ENCODE results near the gene RASD2. TPM values are rescaled to one million over a fixed set of nuclear protein-coding genes. Genes with fewer than 3 reads are reported as not detected.

RASD2 gene
- total and polyA plus RNA-seq, 2 donors (not counting 1 experiment from before 2014, with no cell fraction given): 0.07 TPM; not detected in 1

DNA sequence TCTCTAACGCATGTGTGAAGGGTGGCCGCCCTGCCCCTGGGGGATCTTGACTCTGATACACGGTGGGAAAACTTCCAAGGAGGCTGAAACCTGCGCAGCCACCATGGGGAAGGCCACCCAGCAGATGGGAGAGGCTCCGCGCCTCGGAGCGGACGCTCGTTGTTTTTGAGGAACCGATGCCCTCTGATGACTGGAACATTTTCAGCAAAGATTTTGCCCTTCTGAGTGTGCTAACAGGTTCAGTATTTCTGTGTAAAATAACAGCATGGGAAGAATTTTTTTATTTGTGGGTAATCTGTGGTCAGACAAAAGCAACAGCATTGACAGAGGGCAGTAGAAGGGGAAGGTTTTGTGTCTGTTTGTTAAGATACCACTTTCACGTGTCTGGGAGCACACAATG, 59.8 kb downstream of the RASD2 start:
- no peak for ATAC-seq (ENCODE audit: low read depth)
- Histone ChIP-seq H3K79me2 (ENCODE audit: control insufficient read depth, insufficient read depth, low read length) (no peaks in the 10 kb centered on the region), H3K4me3 (ENCODE audit: control extremely low read depth in 1 of 5, extremely low read depth in 1 of 5, insufficient read depth in 1 of 5, low read depth in 2 of 5, low read length in 4 of 5) (no peak overlapping the region), H3K9me3 (ENCODE audit: control extremely low read depth in 1 of 3, control insufficient read depth in 2 of 3, insufficient read depth in 1 of 3, low read length in 2 of 3) (peaks cover 0 to 3% (median 0%) of the 10 kb centered on the region in 3 donors), H3K4me1 (ENCODE audit: control insufficient read depth in 2 of 2, insufficient read depth in 2 of 2, low read length in 2 of 2) (no peaks in the 10 kb centered on the region), H3K4me2 (replicated peaks; ENCODE audit: low read depth, low read length, poor library complexity, severe bottlenecking) (no peak overlapping the region), H3K36me3 (replicated peaks in 1 of 2; ENCODE audit: control extremely low read depth in 1 of 2, control insufficient read depth in 1 of 2, extremely low read depth in 1 of 2, insufficient read depth in 2 of 2, low read length in 1 of 2) (no peaks in the 10 kb centered on the region), H2AFZ (ENCODE audit: insufficient read depth, low read depth, low read length, poor library complexity, severe bottlenecking) (no peak overlapping the region), H4K20me1 (ENCODE audit: control insufficient read depth, insufficient read depth, low read length, poor library complexity, severe bottlenecking) (no peaks in the 10 kb centered on the region), H3K27ac (ENCODE audit: low read length in 2 of 2) (no peak overlapping the region), H3K9ac (ENCODE audit: low read length) (no peak overlapping the region), H3K27me3 (replicated peaks in 1 of 4; ENCODE audit: control extremely low read depth in 1 of 4, control insufficient read depth in 3 of 4, insufficient read depth in 4 of 4, low read length in 3 of 4) (no peaks in the 10 kb centered on the region)
- Mint-ChIP-seq H3K27me3 (peaks cover 19% of the 10 kb centered on the region), H3K4me1 (no peaks in the 10 kb centered on the region), H3K4me3 (no peak overlapping the region), H3K9me3 (ENCODE audit: insufficient read depth) (no peaks in the 10 kb centered on the region), H3K27ac (no peak overlapping the region)
- intact Hi-C loops (cut with micrococcal nuclease): no loop called here
- CTCF ChIA-PET: no interaction called here
- POLR2A ChIA-PET: no interaction called here
- TF ChIP-seq, protein P1, sequence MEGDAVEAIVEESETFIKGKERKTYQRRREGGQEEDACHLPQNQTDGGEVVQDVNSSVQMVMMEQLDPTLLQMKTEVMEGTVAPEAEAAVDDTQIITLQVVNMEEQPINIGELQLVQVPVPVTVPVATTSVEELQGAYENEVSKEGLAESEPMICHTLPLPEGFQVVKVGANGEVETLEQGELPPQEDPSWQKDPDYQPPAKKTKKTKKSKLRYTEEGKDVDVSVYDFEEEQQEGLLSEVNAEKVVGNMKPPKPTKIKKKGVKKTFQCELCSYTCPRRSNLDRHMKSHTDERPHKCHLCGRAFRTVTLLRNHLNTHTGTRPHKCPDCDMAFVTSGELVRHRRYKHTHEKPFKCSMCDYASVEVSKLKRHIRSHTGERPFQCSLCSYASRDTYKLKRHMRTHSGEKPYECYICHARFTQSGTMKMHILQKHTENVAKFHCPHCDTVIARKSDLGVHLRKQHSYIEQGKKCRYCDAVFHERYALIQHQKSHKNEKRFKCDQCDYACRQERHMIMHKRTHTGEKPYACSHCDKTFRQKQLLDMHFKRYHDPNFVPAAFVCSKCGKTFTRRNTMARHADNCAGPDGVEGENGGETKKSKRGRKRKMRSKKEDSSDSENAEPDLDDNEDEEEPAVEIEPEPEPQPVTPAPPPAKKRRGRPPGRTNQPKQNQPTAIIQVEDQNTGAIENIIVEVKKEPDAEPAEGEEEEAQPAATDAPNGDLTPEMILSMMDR (IDR thresholded peaks at IDR 0.05): no peak
- TF ChIP-seq EZH2 (IDR thresholded peaks at IDR 0.05; ENCODE audit: borderline replicate concordance, insufficient read depth, low read depth, low read length, poor library complexity, severe bottlenecking): no peak
- WGBS (ENCODE audit: insufficient coverage): 60% methylated on average over 11 of the region's 12 CpGs
- no peak for DNase-seq

DNA sequence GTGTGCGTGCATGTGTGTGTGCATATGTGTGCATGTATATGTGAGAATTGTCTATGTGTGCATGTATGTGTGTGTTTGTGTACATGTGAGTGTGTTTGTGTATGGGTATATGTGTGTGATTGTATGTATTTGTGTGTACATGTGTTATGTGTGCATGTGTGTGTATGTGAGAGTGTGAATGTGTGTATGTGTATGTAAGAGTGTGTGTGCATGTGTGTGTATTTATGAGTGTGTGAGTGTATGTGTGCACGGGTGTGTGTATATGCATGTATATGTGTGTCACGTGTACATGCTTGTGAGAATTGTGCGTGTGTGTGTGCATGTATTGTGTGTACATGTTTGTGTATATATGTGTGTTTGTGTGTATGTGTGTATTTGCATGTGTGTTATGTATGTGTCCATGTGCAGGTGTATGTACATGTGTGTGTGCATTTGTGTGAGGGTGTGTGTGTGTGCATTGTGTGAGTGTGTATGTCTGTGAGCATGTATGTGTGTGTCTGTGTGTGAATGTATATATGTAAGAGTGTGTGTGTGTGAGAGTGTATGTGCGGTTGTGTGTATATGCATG, 60.5 kb downstream of the RASD2 start:
- ATAC-seq (ENCODE audit: low read depth) (no peak), DNase-seq (no peak)
- ChIA-PET CTCF (no interaction called here), POLR2A (no interaction called here)
- no peak overlapping the region for H3K9ac ChIP-seq (ENCODE audit: low read length)
- H3K4me3 ChIP-seq (ENCODE audit: control extremely low read depth in 1 of 5, extremely low read depth in 1 of 5, insufficient read depth in 1 of 5, low read depth in 2 of 5, low read length in 4 of 5): no peak overlapping the region
- no peak for TF ChIP-seq EZH2 (IDR thresholded peaks at IDR 0.05; ENCODE audit: borderline replicate concordance, insufficient read depth, low read depth, low read length, poor library complexity, severe bottlenecking)
- TF ChIP-seq, protein P1 (IDR thresholded peaks at IDR 0.05): no peak
- no peaks in the 10 kb centered on the region for H3K79me2 ChIP-seq (ENCODE audit: control insufficient read depth, insufficient read depth, low read length)
- H3K36me3 ChIP-seq (replicated peaks in 1 of 2; ENCODE audit: control extremely low read depth in 1 of 2, control insufficient read depth in 1 of 2, extremely low read depth in 1 of 2, insufficient read depth in 2 of 2, low read length in 1 of 2): no peaks in the 10 kb centered on the region
- H3K27ac Mint-ChIP-seq: no peak overlapping the region
- no peak overlapping the region for H2AFZ ChIP-seq (ENCODE audit: insufficient read depth, low read depth, low read length, poor library complexity, severe bottlenecking)
- H3K4me3 Mint-ChIP-seq: no peak overlapping the region
- WGBS (ENCODE audit: insufficient coverage): 94% methylated on average over 5 of the region's 5 CpGs
- H3K4me2 ChIP-seq (replicated peaks; ENCODE audit: low read depth, low read length, poor library complexity, severe bottlenecking): no peak overlapping the region
- H3K27me3 ChIP-seq (replicated peaks in 1 of 4; ENCODE audit: control extremely low read depth in 1 of 4, control insufficient read depth in 3 of 4, insufficient read depth in 4 of 4, low read length in 3 of 4): no peaks in the 10 kb centered on the region
- no peaks in the 10 kb centered on the region for H4K20me1 ChIP-seq (ENCODE audit: control insufficient read depth, insufficient read depth, low read length, poor library complexity, severe bottlenecking)
- H3K9me3 Mint-ChIP-seq (ENCODE audit: insufficient read depth): no peaks in the 10 kb centered on the region
- H3K27me3 Mint-ChIP-seq: peaks cover 18% of the 10 kb centered on the region
- peaks cover 0 to 3% (median 0%) of the 10 kb centered on the region in 3 donors for H3K9me3 ChIP-seq (ENCODE audit: control extremely low read depth in 1 of 3, control insufficient read depth in 2 of 3, insufficient read depth in 1 of 3, low read length in 2 of 3)
- intact Hi-C loops (cut with micrococcal nuclease): no loop called here
- no peaks in the 10 kb centered on the region for H3K4me1 Mint-ChIP-seq
- H3K27ac ChIP-seq (ENCODE audit: low read length in 2 of 2): no peak overlapping the region
- H3K4me1 ChIP-seq (ENCODE audit: control insufficient read depth in 2 of 2, insufficient read depth in 2 of 2, low read length in 2 of 2): no peaks in the 10 kb centered on the region

Data from B cell (primary cell).